PC-9 (cell line): ENCODE results near the gene PDP2.

Experiments
- CTCF ChIP-seq: fragments of 200-600 bp; sonication (generic); conservative IDR thresholded peaks from 2 replicates; pipeline ENCODE4 v1.6.1; 2017; ENCODE audit warnings: mixed run types, antibody characterized with exemption, mild to moderate bottlenecking, moderate library complexity
- EZH2 ChIP-seq: fragments of 200-600 bp; sonication (generic); IDR thresholded peaks from 2 replicates; pipeline ENCODE4 v1.8.0; 2017; ENCODE audit warnings: antibody characterized with exemption, low read depth

GRCh38 chr16:66934138-66934838 lies 54.0 kb downstream of the PDP2 start, which contains the start of gene CIAO2B:
- no peak for TF ChIP-seq EZH2
- TF ChIP-seq CTCF: no peak
